ENCODE results near the gene ZFC3H1.

ZFC3H1 gene

GRCh38 chr12:71626768-71627167, 36.9 kb downstream of the ZFC3H1 start:
- DNase-seq (ENCODE audit: low spot score), result no peak

- no peak for DNase-seq (ENCODE audit: low spot score)
Measured at GRCh38 chr12:71626098-71626497, 37.5 kb downstream of the ZFC3H1 start.

GRCh38 chr12:71625476-71625875, 38.2 kb downstream of the ZFC3H1 start:
- no peak for DNase-seq (ENCODE audit: low spot score)

GRCh38 chr12:71621938-71622337, 41.7 kb downstream of the ZFC3H1 start:
- no peak for DNase-seq (ENCODE audit: low spot score)

GRCh38 chr12:71610031-71610795, 53.4 kb downstream of the ZFC3H1 start:
- no peak for DNase-seq (ENCODE audit: low spot score)

GRCh38 chr12:71607494-71608330, 55.9 kb downstream of the ZFC3H1 start:
- DNase-seq (ENCODE audit: low spot score), result no peak

GRCh38 chr12:71605039-71605438, 58.6 kb downstream of the ZFC3H1 start:
- DNase-seq (ENCODE audit: low spot score), result no peak

- no peak for DNase-seq (ENCODE audit: low spot score)
Measured at GRCh38 chr12:71602761-71603577, 60.7 kb downstream of the ZFC3H1 start.

- DNase-seq (ENCODE audit: low spot score), result no peak
Measured at GRCh38 chr12:71601546-71601945, 62.1 kb downstream of the ZFC3H1 start.

GRCh38 chr12:71599210-71599609, 64.4 kb downstream of the ZFC3H1 start:
- DNase-seq (ENCODE audit: low spot score), result no peak

GRCh38 chr12:71594214-71594948, 69.3 kb downstream of the ZFC3H1 start:
- peak; percentile 18 for DNase-seq (ENCODE audit: low spot score)

- no peak for DNase-seq (ENCODE audit: low spot score)
Measured at GRCh38 chr12:71592841-71593240, 70.8 kb downstream of the ZFC3H1 start.

GRCh38 chr12:71591601-71592000, 72.0 kb downstream of the ZFC3H1 start:
- DNase-seq (ENCODE audit: low spot score), result no peak

GRCh38 chr12:71589478-71589881, 74.2 kb downstream of the ZFC3H1 start:
- DNase-seq (ENCODE audit: low spot score), result no peak

GRCh38 chr12:71587012-71587411, 76.6 kb downstream of the ZFC3H1 start:
- DNase-seq (ENCODE audit: low spot score), result no peak

- no peak for DNase-seq (ENCODE audit: low spot score)
Measured at GRCh38 chr12:71585218-71585617, 78.4 kb downstream of the ZFC3H1 start.

- DNase-seq (ENCODE audit: low spot score), result no peak
Measured at GRCh38 chr12:71584356-71584755, 79.3 kb downstream of the ZFC3H1 start.

- DNase-seq (ENCODE audit: low spot score), result no peak
Measured at GRCh38 chr12:71582925-71583324, 80.7 kb downstream of the ZFC3H1 start.

GRCh38 chr12:71581206-71581605, 82.4 kb downstream of the ZFC3H1 start:
- no peak for DNase-seq (ENCODE audit: low spot score)

- no peak for DNase-seq (ENCODE audit: low spot score)
Measured at GRCh38 chr12:71578694-71579258, 84.9 kb downstream of the ZFC3H1 start.

- no peak for DNase-seq (ENCODE audit: low spot score)
Measured at GRCh38 chr12:71576496-71576895, 87.2 kb downstream of the ZFC3H1 start.
